C4-2B (cell line): ENCODE measurements around the gene FOXA1.

Experiments
- CTCF ChIP-seq: fragments of 450-650 bp; conservative IDR thresholded peaks from 2 replicates; pipeline ENCODE4 v1.5.1; 2017; ENCODE audit warnings: mild to moderate bottlenecking
- ZFX ChIP-seq: fragments of 450-650 bp; IDR thresholded peaks from 2 replicates; pipeline ENCODE4 v1.6.1; 2017

GRCh38 chr14:37583358-37584210 is 11.5 kb downstream of the FOXA1 start:
- TF ChIP-seq CTCF (no peak), ZFX (no peak)
